GM18517 (cell line): ENCODE results near the gene FUOM.

Experiments
- ATAC-seq: cut with Tn5 transposase; IDR thresholded peaks from one replicate; pipeline ENCODE4 v1.9.1; 2021; ENCODE audit warnings: mild to moderate bottlenecking, moderate library complexity; ENCODE audit not compliant: unreplicated experiment

FUOM gene

DNA sequence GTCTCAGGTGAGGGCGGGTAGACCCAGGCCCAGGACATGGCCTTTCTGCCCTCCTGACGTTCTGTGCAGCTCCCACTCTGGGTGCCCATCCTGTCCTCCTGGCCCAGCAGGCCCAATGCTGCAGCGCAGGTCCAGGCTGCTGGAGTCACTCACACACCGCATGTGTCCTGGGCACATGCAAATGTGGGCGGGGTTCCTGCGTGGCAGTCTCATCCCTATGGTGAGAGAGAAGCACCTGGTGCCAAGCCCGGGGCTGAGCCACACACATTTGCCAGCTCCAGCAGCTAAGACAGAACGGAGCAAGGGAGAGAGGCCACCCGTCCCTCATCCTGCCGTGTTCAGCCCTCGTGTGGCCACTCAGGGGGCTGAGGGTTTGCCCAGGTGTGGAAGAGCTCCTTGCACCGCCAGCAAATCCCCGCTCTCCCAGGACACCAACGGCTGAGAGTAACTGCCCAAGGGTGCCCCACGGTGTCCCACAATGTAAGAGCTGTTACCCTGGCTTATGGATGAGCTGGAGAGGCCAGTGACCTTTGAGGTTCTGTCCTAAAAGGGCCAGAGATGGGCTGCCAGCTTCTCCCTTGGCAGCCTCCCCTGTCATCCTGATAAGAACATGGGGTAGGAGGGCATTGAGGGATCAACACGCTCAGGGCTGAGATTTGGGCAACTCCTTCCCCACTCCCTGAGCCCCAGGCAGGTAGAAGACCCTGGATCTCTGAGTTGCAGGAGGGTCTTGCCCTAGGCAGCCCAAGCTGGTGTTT, 4.4 kb downstream of the FUOM start:
- ATAC-seq = no peak

DNA sequence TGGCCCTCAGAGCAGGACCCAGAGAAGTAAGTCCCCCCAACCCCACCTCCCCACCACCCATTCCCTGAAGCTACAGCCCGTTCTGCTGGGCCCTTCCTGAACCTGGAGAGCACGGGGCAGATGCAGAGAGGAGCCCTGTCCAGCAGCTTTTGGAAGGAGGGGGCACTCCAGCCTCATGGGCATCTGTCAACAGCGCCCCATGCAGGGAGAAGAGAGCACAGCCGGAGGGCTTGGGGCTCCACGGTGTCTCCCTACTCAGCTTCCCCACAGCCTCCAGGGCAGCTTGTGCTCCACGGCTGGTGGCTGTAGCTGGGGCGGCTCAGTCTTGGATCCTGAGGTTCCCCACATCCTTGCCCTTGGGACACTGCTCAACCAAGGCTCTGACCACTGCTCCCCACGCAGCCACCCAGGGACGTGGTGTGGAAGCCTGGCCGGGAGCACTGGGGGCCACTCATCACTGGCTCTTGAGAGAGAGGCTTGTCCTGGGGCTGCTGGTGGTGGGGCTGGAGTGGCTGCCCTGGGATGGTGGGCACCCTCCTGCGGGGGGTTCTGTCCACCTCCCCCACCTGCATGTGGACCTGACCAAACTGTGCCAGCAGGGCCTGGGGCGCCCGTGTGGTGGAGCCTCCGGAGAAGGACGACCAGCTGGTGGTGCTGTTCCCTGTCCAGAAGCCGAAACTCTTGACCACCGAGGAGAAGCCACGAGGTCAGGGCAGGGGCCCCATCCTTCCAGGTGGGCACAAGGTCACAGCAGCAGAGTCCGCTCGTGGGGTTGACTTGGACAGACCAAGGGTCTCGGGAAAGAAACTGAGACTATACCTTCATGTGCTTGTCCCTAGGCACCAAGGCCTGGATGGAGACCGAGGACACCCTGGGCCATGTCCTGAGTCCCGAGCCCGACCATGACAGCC, 6.2 kb downstream of the FUOM start:
- ATAC-seq = no peak

- no peak for ATAC-seq
Observed at GRCh38 chr10:133350950-133351329, 6.9 kb downstream of the FUOM start.

DNA sequence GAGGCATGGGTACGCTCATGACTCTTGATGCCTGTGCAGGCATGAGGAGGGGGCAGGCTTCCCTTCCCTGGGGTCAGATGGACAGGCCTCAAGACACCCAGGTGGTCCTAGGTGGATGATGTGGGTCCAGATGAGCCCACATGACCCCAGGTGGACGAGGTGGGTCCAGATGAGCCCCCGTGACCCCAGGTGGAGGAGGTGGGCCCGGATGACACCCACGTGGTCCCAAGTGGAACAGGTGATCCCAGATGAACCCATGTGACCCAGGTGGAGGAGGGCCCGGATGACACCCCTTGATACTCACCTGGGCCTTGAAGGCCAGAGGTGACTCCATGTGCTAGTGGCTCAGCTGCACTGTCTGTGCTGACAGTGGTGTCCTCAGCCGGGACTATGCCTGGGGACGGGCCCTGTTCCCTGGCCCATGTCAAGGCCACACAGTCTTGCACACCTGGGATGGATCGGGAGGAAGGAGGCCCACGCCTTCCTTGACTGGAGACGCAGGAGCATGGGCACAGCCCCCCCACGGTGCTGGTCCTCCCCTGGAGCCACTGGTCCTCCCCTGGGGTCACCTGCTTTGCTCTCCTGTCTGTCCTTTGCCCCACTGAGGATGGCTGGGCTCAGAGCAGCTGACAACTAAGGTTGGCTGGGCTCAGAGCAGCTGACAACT, 7.4 kb downstream of the FUOM start:
- ATAC-seq = no peak

- ATAC-seq = no peak
Observed at GRCh38 chr10:133349577-133350011, 8.2 kb downstream of the FUOM start.

GRCh38 chr10:133349160-133349568, 8.7 kb downstream of the FUOM start:
- ATAC-seq = no peak

DNA sequence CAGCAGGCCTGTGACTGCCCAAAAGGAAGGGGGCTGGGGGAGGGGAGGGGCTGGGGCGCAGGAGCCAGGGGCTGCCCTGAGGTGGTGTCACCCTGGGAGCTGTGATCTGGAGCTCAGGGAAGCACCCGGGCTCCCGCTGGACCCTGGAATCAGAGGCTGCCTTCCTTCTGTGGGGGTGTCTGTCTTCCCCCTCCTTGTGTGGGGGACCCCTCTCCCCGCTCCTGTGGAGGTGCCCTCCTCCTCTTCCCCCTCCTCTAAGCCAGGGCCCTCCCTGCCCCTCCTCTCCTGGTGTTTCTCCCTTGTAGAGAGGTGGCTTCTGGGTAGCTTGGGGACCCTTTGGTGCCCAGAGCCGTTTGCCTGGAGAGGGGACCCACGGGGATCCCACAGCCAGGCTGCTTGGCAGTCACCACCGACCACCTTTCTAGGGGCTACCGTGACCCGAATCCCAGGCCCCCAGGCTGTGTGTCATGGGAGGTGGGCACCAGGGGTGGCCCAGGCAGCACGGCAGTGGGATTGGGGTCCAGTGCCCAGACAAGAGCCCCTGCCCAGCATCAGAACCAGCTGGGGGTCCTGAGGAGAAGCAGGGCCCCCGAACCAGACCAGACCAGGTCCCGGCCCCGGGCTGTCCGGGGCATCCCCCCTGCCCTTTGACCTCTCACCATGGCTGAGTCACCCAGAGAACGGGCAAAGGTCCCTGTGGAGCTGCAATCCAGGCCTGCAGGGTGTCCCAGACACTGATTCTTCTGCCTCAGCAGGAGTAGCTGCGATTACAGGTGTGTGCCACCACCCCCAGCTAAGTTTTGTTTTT, 9.9 kb downstream of the FUOM start:
- no peak for ATAC-seq

- no peak for ATAC-seq
Observed at GRCh38 chr10:133346413-133346812, 11.4 kb downstream of the FUOM start.

DNA sequence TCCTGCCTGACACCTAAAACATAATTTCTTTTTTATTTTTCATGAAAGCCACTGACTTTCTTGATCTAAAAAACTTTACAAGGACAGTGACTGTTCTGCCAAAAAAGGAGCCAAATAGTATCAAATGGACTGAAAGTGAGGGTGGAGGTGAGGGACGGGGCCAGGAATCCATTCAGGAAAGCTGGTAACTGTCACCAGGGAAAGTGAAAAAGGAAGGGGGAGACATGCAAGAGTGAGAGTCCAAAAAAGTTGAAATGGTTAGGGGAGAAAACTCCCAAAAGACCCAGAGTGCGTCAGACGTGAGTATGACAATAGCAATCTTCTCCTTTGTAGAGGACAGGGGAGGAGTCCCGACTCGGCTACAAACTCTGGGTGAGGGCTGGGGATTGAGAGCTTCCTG, 13.6 kb downstream of the FUOM start:
- ATAC-seq = no peak

- no peak for ATAC-seq
Observed at GRCh38 chr10:133343558-133343957, 14.3 kb downstream of the FUOM start.

DNA sequence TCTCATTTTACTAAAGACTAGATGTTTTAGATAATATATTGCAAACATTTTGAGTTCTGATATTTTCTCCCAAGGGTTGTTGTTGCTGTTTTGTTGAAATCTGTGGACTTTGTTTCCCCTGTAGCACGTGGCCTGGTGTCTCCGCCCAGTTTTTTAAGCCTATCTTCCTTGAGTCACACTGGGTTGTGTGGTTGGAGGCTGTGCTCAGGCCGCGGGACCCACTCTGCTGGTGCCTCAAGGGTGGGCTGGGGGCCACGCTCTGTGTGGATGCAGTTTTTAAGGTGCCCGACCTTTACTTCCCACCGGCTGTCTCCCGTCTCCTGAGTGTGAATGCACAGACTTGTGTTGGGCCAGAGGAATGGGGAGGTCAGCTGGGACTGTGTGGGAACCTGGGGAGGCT, 14.9 kb downstream of the FUOM start:
- ATAC-seq = no peak

DNA sequence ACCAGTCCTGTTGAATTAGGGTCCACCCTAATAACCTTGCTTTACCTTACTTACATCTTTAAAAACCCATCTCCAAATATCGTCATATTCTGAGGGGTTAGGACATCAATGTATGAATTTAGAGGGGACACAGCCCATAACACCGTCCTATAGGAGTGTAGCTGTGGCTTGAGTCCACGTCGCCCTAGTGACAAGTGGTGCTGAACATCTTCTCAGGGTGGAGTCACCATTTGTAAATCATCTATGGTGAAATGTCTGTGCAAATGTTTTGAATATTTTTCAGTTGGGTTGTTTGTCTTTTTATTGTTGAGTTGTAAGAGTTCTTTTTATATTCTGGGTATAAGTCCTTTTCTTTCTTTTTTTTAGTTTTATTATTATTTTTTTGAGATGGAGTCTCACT, 15.8 kb downstream of the FUOM start:
- no peak for ATAC-seq

DNA sequence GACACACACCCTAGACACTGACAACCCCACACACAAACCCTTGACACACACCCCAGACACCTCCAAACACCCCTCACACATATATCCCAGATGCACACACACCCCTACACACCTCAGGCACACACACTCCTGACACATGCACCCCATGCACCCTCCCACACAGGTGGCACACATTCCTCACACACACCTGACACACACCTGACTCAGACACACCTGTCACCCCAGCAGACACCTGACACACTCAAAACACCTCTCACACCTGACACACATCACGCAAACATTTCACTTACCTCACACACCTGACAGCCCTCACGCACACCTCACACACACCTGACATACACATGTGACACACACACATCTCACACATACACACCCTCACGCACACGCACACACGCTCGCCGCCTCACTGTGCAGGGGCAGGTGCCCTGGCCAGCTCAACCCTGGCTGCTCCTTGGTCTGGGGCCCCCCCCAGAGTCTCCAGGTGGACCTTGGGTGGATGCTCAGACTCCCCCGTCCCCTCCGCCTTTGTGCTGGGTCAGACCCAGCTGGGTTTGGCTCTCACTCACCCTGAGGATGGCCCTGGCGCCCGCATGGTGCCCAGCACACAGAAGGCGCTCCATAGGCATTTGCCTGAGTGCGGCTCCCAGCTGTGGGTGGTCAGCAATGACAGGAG, 18.0 kb downstream of the FUOM start:
- ATAC-seq = no peak

DNA sequence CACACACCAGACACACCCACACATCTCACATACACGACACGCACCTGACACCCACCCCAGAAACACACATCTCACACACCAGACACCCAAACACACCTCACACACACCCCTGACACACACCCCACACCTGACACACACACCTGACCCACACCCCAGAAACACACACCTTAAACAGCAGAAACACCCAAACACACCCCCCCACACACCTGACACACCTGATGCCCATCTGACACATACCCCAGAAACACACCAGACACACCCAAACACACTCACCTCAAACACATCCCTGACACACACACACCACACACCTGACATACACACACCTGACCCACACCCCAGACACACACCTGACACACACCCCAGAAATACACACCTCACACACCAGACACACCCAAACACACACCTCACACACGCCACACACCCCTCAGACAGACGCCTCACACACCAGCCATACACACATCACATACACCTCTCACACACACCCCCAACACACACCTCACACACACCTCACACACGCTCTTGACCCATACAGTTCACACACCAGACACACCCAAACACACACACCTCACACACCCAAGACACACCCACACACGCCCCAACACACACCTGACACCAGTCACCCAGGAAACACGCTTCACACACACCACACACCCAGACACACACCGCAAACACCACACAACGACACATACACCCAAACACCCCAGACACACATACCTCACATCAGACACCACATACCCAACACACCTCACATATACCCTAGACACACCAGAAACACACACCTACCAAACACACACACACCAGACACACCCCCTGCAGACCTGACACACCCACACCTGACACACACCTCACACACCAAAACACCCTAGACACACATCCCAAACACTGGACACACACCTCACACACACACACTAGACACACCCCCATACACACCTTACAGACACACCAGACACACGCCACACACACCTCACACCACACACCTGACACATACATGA, 19.4 kb downstream of the FUOM start:
- ATAC-seq = no peak

DNA sequence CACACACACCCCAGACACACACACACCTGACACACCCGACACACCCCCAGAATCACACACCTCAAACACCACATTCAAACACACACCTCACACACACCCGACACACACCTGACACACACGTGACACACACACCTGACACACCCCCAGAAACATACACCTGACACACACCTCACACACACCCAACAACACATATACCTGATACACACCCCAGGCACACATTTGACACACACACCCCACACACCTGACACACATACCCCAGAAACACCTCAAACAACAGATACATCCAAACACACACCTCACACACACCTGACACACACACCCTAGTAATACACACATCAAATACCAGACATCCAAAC, 20.5 kb downstream of the FUOM start:
- ATAC-seq = no peak

DNA sequence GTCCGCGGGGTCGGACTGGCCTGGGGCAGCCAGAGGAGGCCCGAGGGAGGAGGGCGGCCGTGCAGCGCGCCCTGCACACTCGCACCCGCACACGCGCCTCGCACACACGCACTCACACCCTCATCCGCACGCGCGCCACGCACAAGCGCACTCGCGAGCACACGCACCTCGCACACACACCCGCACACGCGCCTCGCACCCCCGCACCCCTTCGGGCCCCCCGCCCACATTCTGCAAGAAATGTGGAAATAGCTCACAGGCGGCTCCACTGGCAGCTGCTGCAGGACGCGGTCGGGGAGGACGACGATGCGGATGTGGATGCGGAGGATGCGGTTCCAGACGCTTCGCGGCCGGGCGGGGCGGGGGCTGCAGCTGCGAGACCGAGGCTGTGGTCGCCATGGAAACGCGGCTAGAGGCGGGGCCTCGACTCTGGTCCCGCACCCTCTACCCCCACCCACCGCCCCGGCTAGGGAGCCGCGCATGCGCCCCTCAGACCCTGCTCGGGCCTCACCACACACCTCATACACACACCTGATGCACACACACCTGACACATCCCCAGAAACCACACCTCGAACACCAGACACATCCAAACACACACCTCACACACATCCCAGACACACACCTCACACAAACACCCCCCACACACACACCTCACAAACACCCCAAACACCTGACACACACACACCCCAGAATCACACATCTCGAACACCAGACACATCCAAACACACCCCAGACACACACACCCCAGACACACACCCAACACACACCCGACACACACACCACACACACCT, 21.0 kb downstream of the FUOM start, which contains the start of gene CALY:
CALY (minus strand) TSS at position 320 of the 793 bp plus-strand sequence. CDS start 7,907 bp downstream, outside the sequence.
- no peak for ATAC-seq

GRCh38 chr10:133336118-133336576, 21.7 kb downstream of the FUOM start:
- no peak for ATAC-seq
